GM19023 (cell line): Measurements from ENCODE around the gene IGLL1.

Experiments used
- ATAC-seq: cut with Tn5 transposase; IDR thresholded peaks from one replicate; pipeline ENCODE4 v1.9.1; 2021; ENCODE audit warnings: mild to moderate bottlenecking, moderate library complexity; ENCODE audit not compliant: unreplicated experiment

IGLL1 gene

DNA sequence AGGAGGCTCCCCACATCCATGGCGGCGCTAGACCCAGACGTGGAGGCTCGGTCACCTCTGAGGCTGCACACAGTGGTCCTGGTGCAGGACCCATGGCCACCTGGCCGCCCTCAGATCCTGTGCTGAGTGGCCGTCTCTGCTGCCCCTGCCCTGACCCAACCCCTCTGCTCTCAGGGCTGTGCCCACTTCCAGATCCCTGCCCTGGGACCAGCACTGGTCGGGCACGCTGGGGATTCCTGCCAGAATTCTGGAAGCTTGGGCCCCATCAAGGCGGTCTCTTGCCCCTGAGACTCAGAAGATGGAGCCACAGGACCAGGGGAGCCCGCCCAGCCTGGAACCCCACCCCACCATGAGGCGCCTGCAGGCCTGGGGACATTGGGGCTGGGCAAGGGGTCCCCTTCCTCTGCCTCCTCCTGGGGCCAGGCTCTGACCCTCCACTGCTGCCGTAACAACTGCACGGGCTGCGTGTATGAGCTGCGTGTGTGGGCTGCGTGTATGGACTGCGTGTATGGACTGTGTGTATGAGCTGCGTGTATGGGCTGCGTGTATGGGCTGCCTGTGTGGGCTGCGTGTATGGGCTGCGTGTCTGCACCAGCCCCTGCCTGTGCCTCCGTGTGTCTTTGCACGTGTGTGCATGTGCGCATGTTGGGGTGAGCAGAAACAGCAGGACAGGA is 48.7 kb downstream of the IGLL1 start:
- no peak for ATAC-seq

DNA sequence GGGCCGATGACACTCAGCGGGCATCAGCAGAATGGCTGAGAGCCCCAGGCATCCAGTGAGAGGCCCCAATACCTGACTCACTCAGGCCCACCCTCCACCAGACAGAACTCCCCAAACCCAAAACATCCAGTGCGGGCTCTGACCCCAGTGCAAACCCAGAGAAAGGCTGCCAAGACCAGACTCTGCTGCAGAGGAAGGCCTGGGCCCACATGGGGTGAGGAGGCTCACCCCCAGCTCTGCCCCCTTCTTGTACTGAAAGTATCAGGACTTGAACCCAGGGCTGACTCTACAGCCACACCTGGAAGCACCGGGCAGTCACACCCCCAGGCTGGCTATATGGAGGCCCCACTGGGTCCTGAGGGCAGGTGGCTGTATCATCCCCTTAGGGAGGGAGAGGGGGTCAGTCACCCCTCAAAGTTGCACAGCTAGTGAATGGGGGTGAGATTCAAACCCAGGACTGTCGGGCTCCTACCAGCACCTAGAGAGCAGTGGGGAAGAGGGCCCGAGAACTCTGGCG is 49.3 kb downstream of the IGLL1 start:
- no peak for ATAC-seq

DNA sequence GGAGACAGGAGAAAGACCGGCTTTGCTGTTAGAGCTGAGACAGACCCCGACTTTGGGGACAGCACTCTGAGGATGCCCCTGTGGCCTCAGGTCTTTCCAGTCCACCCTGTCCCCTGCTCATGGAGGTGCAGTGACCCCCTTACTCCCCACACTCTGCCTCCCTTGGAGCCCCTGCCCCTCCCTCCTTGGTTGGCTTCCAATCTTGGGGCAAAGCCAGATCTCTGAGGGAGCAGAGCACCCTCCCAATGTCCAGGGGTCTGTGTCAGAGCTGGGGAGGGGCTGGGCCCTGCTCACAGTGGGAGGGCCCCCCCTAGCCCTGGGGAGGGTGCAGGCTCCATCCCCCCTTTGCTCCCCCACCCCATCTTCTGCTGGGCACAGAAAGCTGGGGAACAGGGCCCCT is 50.0 kb downstream of the IGLL1 start:
- ATAC-seq = no peak

DNA sequence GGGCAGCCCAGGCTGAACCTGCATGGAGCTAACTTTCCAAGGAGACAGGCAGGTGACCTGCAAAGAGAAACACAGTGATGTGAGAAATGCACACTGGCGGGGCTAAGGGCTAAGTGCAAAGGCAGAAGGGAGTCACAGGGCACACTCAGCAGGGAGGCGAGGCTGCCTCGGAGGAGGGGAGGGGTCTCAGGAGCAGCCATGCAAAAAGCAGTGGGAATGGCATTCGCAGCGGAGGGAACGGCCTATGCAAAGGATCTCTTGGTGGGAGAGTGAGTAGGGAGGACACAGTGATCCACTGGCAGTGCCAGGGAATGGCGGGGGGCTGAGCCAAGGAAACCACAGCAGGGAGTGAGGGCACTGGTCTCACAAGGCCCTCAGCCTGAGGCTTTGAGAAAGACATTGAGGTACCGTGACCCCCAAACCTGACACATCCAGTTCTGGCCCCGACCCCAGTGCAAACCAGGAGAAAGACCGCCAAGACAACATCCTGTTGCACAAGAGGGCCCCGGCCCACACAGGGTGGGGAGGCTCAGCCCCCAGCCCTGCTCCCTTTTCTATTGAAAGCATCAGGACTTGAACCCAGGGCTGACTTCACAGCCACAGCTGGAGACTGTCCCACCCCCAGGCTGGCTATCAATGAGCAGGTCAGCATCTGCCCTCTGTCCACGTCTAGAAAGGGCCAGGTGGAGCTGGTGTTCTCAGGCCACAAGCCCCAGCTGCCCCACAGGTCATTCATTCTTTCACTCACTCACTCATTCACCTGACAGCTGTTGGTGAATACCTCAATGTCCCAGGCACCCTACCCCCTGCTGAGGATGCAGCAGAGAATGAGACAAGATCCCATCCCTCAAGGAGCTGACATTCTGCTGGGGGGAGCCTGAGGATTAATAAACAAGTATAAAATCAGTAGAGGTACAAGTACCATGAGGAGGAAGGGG is 50.7 kb downstream of the IGLL1 start:
- ATAC-seq = no peak

DNA sequence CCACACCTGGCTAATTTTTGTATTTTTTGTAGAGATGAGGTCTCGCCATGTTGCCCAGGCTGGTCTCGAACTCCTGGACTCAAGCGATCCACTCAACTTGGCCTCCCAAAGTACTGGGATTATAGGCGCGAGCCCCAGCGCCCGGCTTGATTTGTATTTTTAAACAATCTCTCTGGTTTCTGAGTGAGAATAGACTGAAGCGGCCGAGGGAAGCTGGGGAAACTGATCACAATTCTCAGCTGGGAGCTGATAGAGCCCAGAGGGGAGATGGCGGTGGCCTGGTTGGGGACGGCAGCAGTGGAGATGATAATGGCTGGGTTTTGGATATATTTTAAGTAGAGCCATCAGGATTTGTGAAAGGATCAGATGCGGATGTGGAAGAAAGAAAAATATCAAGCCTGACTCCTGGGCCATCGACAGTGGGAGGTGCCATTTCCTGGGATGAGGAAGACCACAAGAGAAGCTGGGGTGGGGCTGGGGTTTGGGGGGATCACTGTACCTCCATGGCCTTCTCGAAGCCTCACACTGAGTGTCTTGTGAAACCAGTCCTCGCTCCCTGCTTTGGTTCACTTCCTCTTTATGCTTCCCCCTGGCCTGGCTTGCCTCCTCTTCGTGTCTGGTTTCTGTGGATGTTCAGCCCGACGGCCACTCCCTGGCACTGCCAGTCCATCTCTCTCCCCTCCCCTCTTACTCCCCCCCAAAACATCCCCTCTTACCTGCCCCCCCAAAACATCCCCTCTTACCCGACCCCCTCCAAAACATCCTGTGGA is 51.9 kb downstream of the IGLL1 start:
- no peak for ATAC-seq

DNA sequence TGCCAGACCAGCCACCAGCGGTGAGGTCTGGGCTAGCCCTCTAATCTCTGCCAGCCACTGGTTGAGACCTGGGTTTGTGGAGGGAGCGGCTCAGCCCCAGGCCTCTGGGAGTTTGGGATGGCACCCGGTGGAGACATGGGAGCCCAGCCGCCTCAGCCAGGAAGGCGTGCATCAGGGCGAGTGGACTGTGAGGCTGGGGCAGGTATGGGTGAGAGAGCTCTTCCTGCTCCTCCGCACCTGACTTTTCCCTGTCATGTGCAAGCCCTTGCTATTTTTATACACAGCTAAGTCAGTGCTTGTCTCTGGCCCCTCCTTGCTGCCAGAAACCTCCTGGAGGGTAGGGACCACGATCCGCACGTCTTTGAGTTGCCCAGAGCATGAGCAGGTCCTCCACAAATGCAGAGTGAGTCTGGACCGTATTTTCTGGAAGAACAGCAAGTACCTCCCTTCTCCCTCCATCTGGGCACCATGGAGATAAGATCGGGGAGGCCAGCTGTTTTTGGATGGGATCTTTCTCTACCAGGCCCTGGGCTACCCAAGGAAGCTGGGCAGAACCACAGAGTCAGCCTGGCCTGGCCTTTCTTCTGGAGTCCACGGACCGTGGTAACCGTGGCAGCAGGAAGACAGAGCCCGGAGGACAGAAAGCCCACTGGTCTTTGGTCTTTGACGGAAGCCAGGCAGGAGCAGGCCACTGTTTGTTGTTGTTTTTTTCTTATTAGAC is 53.3 kb downstream of the IGLL1 start:
- no peak for ATAC-seq

DNA sequence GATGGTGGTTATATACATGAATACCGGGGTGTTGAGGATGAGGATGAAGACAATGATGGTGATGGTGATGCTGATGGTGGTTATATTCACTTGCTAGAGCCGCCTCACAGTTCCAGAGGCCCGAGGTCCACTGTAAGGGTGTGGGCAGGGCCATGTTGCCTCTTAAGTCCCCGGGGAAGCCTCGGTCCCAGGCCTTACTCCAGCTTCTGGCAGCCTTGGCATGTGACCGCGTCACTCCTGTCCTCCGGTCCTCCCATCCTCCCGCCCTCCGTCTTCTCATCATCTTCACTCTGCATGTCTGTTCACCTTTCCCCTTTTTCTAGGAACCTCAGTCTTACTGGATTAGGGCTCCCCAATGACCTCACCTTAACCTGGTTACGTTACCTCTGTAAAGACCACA is 54.6 kb downstream of the IGLL1 start:
- ATAC-seq = no peak

DNA sequence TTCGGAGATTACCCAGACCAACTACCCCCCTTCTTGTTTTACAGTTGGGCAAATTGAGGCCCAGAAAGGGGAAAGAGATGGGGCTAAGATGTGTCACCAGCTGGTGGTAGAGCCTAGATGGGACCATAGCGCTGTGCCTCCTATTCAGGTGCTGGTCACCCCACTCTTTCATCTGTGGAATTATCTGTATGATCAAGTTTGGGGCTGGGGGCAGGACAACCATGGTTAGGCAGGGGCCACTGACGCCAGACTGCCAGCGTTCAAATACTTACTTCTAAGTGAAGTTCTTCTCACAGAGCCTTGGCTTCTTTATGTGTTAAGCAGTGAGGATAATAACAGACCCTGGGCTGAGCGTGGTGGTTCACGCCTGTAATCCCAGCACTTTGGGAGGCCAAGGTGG is 55.9 kb downstream of the IGLL1 start:
- ATAC-seq = no peak

DNA sequence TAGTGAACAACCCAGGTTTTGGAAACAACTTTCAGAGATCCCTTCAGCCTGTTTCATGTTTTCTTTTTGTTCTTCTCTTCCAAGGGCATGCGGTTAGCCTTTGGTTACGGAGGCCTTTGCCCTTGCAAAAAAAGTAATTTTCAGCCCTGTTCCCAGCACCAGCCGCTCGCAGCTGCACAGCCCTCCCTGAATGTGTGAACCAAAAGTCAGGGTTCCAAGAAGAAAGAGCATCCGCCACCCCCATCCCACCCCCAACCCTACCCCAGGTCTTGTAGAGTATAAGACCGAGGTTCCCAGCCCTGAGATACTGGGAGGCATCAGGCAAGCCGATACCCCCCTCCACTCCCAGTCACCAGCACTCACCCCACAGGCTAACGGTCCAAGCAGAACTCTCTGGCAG is 56.4 kb downstream of the IGLL1 start:
- no peak for ATAC-seq
